DMS114 treated with DMSO at 0.1 percent for 48 hours (cell line): Measurements from ENCODE around the gene ZNF45.
A peak's percentile ranks its signal among the peaks of the same experiment; 100 is the strongest.
"Not testable (repeated sequence)": the region's sequence is repeated elsewhere in the genome, so short reads cannot be mapped to it uniquely, and the experiment has no call there.

ENCODE experiments used
- DNase-seq: peaks from one replicate; lab custom pipeline; 2025; ENCODE audit not compliant: unreplicated experiment; lab: John Stamatoyannopoulos, UW

ZNF45 gene

DNA sequence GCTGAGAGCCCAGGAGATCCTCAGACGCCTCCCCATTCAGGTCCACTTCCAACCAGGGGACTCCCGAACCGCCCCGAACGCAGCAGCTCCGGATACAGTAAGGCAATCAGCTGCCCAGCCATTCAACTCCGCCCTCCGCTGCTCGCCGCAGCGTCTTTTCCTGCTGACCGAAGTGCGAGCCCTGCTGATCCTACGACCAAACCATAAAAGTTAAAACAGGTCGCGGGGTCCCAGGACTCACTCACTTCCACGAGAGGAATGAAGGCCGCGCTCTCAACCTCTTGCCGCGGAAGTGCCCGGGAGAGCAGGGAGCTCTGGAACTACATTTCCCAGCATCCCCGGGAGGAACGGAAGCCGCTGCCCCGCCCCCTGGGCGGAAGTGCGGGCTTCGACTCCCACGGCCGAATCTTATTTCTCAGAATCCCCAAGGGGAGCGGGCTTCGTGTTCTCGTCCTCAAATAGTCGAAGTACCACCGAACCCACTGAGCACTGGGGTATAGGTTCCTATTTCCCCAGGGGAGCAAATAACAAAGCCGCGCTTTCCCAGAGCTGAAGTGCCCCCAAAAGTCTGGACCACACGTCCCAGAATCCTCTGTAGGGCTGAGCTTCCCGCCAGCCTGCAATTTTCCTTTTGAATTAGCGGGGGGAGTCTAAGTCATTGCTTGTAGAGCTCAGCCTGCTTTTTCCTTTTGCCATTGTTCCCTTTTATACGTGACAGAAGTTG is at the start of gene ZNF45:
Gene ZNF45, minus strand, starts transcription at position 298 of the 724 bp plus-strand sequence. CDS start 13,097 bp downstream, outside the sequence.
- peak; percentile 58 for DNase-seq

DNA sequence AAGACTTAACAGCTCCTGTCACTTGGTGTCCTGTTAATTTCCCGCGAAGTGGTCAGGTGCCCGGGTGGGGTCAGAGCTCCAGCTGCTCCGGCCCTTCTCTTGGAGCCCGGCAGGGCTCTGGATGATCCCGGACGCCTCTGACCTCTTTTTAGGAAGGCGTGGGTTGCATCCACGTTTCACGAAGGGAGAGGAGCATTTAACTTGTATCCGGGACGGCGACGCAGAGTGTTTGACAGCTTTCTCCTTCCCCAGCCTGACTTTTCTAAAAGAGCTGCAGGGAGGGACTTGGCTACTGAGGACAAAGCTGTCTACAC is 49.6 kb upstream of the ZNF45 start:
- DNase-seq = no peak

DNA sequence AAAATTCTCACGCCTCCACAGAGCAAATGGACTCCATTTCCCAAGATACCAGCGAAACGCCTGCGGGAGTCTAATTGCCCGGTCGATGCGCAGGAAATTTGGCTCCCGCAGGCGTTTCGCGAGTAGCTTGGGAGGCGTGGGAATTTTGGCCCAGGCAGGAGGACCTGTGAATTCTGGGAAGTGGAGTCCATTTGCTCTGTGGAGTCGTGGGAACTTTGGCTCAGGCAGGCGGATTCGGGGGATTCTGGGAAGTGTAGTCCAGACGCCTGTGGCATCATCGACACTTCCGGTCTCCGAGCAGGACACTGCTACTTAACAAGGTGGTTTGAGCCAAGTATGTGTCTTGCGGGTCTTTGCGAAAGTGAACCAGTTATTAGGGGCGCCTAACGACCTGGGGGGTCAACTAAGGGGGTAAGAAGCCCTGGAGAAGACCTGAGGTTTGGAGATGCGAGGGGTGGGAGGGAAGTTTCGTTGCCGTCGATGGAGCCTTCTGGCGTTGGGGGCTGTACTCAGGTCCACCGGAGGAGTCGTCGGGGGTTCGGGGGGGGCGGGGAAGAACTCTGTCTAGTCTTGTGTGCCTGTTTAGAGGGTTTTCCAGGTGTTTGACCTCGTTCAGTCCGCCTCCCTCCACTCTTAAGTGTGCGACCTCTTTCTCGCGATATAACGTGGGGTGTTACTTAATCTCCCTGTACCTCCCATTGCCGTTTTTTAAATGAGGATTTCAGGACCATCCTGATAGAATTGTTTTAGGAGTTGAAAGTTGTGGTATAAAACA is 49.0 kb upstream of the ZNF45 start, which contains the start of gene ZNF155:
Gene ZNF155, plus strand, starts transcription at position 277 of the 775 bp plus-strand sequence. CDS start 4,356 bp downstream, outside the sequence.
- DNase-seq = peak; percentile 89

- DNase-seq = no peak
These were observed 48.4 kb upstream of the ZNF45 start for GRCh38 chr19:43983544-43983911.

DNA sequence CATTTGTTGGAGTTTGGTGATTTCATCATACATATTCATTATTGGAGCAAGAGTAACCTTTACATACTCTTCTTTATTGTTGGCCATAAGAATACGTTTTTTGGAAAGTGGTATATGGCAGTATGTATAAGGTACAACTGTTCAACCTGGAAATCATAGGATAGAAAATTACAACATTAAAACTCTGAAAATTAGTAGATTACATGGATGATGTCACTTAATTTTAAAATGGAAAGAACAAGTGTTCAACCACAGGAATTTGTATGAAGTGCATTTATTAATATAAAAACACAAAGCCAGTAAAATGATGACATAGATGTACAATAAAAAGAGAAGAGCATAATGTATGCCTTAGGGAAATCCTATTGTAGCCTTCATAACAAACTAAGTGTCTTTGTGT is 41.6 kb upstream of the ZNF45 start:
- DNase-seq = no peak

DNA sequence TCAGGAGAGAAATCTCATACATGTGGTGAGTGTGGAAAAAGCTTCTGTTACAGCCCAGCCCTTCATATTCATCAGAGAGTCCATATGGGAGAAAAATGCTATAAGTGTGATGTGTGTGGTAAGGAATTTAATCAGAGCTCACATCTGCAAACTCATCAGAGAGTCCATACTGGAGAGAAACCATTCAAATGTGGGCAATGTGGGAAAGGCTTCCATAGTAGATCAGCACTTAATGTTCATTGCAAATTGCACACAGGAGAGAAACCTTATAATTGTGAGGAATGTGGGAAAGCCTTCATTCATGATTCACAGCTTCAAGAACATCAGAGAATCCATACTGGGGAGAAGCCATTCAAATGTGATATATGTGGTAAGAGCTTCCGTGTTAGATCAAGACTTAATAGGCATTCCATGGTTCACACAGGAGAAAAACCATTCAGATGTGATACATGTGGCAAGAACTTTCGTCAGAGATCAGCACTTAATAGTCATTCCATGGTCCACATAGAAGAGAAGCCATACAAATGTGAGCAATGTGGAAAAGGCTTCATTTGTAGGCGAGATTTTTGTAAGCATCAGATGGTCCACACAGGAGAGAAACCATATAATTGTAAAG is 31.1 kb upstream of the ZNF45 start:
- no peak for DNase-seq

DNA sequence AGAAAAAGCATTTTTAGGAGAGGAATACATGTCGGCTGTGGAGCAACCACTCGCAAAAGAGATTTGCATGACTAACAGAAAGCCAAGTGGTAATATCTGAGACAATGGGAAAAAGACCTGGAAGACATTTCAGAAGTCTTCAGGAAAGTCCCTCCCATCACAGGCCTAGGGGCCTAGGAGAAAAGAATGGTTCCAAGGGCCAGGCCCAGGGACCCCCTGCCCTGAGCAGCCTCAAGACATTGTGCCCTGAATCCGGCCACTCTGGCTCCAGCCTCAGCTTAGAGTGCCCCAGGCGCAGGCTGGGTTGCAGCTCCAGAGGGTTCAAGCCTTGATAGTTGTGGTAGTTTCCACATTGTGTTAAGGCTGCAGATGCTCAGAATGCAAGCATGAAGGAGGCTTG is 25.3 kb upstream of the ZNF45 start:
- no peak for DNase-seq

DNA sequence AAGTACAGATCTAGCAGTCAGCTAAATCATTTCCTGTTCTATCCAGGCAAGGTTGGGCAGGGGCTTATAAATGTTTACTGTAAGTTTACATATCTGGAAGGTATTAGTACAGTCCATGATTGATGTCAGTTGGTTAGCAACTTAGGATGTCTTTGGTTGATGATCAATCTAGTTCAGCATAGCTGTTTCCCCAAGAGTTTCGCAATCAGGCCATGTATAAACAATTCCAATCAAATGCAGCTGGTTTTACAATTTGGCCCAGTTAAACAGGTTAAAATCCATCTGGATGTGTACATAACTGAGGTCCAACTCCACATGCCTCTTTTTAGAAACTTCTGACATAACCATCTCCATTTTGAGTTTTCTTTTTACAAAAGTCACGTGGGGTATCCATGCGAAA is 22.8 kb upstream of the ZNF45 start:
- DNase-seq = no peak

DNA sequence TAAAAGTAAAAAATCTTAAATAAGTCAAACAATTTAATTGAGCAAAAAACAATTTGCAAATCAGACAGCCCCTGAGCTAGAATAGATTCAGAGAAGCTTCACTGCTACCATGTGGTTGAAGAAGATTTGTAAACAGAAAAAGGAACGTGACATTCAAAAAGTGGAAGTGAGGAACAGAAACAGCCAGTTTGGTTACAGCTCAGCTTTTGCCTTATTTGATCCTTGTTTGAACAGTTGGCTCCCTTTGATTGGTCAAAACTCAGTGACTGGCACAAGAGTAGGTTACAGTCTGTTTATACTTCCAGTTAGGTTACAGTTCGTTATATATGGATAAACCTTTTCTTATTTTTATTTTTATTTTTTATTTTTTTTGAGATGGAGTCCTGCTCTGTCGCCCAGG is 21.7 kb upstream of the ZNF45 start:
- no peak for DNase-seq

- peak; percentile 78 for DNase-seq
These were observed 16.0 kb upstream of the ZNF45 start, which contains the start of gene ZNF221 for GRCh38 chr19:43950834-43951645. TSS of gene ZNF221 (plus strand) at chr19:43951228. CDS start at chr19:43962727, 11,499 bp downstream.

GRCh38 chr19:43949803-43950202 is 14.7 kb upstream of the ZNF45 start:
- not testable (repeated sequence) for DNase-seq

GRCh38 chr19:43947412-43947811 is 12.3 kb upstream of the ZNF45 start:
- not testable (repeated sequence) for DNase-seq

GRCh38 chr19:43941209-43941608 is 6.1 kb upstream of the ZNF45 start:
- no peak for DNase-seq

DNA sequence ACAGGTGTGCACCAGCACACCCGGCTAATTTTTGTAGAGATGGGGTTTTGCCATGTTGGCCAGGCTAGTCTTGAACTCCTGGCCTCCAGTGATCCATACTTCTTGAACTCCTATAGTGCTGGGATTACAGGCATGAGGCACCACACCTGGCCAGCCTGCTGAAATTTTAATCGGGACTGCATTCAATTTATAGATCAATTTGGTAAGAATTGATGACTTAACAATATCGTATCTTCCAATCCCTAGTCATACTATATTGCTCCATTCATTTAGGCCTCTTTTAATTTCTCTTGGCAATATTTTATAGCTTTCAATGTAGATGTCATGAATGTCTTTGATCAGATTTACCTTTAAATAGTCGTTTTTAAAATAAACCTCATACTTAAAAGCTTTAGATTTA is 5.6 kb upstream of the ZNF45 start:
- no peak for DNase-seq

GRCh38 chr19:43939557-43940260 is 4.6 kb upstream of the ZNF45 start:
- DNase-seq = no peak

GRCh38 chr19:43936188-43936587 is 1.1 kb upstream of the ZNF45 start:
- DNase-seq = no peak

DNA sequence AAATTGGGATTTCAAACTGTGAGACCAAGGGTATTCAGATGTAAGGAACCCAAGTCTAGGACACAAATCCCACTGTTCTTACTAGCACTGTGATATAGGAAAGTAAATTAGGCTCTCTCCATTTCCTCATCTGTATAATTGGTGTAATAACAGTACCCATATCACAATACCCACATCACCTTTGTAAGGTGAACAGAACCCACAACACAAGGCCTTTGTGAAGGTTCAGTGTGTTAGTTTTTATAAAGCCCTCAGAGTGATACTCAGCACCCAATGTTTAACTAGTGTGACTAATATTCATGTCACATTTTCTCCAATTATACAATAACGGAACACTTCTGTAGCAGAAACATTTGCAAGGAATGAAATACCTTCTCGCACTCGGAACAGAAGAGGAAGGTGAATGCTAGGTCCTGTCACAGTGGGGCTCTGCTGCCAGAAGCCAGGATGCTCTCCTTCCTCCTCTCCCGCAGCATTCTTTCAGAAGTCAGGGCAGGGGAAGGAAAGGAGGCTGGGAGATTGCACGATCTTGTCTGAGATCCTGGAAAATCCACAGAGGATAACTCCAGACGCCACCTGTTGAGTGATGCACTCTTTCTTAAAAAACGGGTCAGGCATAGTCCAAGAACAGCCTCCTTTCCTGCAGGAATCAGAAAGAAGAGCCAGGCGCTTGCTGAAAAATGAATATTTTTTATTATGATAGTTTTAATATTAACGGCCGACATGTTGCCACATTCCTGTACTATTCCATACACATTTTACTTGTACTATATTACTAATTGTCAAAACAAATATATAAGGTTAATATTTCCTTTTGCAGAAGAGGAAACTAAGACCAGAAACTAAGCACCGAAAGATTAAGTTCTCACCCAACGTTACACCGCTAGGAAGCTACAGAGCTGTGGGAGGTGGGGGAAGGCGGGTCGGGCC is 762 bp downstream of the ZNF45 start:
- no peak for DNase-seq

- no peak for DNase-seq
These were observed 6.3 kb downstream of the ZNF45 start for GRCh38 chr19:43928820-43929219.

DNA sequence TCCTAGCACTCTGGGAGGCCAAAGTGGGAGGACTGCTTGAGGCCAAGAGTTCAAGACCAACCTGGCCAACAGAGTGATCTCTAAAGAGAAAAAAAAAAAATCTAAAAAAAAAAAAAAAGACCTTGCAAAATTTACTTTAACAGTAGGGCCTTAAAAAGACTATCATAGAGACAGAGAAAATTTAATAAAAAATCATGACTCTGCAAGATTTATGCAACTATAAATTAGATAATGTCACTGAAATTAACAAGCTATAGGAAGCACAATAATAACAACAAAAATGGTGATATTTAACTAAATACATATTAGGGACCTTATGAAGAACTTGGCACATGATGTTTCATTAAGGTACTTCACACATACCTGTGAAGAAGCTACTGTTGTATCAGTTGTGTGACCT is 11.2 kb downstream of the ZNF45 start:
- DNase-seq = no peak
